Hindlimb muscle (tissue), 1 donor: ENCODE results near the gene NEK7. TPM values are rescaled to one million over a fixed set of nuclear protein-coding genes. Genes with fewer than 3 reads are reported as not detected.
A peak's percentile ranks its signal among the peaks of the same experiment; 100 is the strongest.
"Not testable (repeated sequence)": the region's sequence is repeated elsewhere in the genome, so short reads cannot be mapped to it uniquely, and the experiment has no call there.

ENCODE experiments used
- DNase-seq: peaks from one replicate; pipeline ENCODE4 v3.0.0-alpha.2; 2013
- polyA plus RNA-seq: library from polyadenylated mRNA; unstranded; fragments of 120-200 nt; gene quantifications from one replicate; pipeline ENCODE4 v1.2.1, GENCODE V29; 2013; ENCODE audit not compliant: insufficient read length

NEK7 gene
- polyA plus RNA-seq, 1 donor = 37.2 TPM

DNA sequence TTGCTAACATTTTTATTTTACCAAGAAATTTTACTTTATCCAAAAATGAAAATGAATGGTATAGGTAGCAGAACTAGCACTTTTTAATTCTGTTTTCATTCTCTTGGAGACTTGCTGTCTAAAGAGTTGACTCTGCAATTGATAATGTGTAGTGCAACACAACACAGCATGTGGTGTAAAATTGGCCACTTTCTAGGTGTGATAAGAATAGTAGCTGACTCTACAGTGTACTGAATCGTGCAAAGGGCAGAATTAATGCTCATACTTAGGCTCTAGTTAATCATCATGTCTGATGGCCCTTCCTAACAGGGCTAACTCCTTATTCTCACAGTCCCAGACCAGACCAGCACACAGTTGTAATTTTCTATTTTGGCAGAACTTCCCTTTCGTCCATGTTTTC, 140.5 kb downstream of the NEK7 start:
- DNase-seq = no peak

- DNase-seq = no peak
Measured at GRCh38 chr1:198298640-198299039, 141.8 kb downstream of the NEK7 start.

DNA sequence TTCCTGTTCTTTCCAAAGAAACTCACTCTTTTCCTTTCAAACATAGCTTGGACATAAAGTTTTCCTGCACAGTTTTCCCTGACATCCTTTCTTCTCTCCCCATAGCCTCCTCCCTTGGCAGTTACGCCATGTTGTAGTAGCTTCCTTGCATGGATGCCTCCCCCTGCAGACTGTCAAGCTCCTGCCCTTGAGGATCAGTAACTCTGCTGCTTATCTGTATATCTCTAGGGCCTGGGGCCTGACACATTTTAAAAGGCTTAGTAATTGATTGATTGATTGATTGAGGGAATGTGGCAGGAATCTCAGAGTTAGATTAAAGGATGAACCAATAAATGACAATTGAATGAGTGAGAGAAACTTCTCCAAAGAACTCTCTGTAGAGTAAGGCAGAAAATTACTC, 143.7 kb downstream of the NEK7 start:
- DNase-seq = no peak

DNA sequence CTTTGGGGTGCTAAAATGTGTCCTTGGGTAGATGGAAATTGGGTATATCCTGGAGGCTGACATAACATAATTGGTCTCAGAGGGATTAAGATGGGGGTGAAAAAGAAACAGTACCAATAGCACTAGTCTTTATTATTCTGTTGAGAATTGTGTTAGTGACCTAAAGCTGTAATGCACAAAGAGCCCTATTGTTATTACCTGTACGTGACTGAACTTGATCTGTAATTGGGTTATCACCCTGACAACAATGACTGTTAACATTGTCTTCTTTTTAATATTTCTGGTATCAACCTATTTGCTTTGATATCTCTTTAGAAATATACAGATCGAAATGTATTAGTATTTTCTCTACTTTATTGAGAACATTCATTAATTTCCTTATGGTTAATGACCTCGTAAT, 147.6 kb downstream of the NEK7 start:
- DNase-seq = no peak

DNA sequence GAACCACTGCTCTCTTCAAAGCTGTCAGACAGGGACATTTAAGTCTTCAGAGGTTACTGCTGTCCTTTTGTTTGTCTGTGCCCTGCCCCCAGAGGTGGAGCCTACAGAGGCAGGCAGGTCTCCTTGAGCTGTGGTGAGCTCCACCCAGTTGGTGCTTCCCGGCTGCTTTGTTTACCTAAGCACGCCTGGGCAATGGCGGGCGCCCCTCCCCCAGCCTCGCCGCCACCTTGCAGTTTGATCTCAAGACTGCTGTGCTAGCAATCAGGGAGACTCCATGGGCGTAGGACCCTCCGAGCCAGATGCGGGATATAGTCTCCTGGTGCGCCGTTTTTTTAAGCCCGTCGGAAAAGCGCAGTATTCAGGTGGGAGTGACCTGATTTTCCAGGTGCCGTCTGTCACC, 158.0 kb downstream of the NEK7 start:
- DNase-seq = not testable (repeated sequence)

DNA sequence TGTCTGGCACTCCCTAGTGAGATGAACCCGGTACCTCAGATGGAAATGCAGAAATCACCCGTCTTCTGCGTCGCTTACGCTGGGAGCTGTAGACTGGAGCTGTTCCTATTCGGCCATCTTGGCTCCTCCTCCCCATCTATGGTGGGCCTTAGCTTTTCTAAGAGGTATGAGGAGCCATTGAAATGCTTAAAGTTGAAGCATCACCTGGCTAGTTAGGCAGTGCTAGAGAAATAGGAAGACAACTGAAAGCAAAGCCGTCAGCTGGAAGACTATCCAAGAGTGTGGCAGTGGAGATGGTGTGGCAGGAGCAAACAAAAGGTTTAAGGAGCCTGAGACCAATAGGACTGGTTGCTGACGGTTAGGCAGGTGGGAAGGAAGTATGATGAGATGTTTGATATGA, 158.5 kb downstream of the NEK7 start:
- not testable (repeated sequence) for DNase-seq

DNA sequence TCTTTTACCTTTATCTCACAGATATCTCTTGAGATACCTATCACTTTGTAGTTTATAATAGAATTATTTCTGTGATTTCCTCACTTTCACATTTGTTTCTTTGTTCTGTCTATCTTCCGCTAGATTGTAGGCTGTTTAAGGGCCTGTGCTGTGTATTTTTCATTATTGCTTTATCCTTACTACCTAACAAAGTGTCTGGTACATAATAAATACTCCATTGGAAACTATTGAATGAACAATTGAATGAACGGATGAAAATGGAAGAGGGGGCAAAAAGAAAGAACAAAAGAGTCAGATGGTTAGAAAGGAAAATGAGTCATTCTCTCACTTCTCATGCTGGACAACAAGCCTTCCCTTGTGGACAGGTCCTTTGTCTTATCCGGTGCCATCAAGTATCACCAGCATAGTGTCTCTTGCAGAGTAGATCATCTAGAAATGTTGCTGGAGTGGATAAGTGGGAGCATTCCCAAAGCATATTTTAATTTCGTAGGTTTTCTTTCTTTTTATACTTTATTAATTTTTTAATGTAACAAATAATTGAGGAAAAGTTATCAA, 159.8 kb downstream of the NEK7 start:
- DNase-seq = no peak

DNA sequence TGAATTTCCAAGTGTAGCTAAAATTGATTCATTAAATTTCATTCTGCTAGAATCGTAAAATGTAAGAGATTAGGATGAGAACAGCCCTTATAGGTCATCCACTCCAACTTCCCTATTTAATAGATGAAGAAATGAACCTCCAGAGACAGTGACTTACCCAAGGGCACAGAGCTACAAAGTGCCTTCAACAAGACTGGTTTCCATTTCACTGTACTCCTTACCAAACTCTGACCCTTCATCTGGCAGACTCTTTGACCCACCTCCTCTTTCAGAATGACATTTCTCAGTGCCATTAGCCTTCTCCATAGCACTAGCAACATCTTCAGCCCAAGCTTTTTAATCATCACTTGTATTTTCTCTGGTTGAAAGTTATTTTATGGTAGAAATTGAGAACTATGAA, 161.3 kb downstream of the NEK7 start:
- DNase-seq = no peak

GRCh38 chr1:198320759-198321158, 164.0 kb downstream of the NEK7 start:
- DNase-seq = no peak

- peak; percentile 14 for DNase-seq
Measured at GRCh38 chr1:198326232-198326631, 169.4 kb downstream of the NEK7 start.

GRCh38 chr1:198326915-198327314, 170.1 kb downstream of the NEK7 start:
- DNase-seq = no peak

GRCh38 chr1:198328458-198329032, 171.7 kb downstream of the NEK7 start:
- no peak for DNase-seq

GRCh38 chr1:198330982-198331615, 174.3 kb downstream of the NEK7 start:
- no peak for DNase-seq

- DNase-seq = no peak
Measured at GRCh38 chr1:198333744-198334143, 176.9 kb downstream of the NEK7 start.

DNA sequence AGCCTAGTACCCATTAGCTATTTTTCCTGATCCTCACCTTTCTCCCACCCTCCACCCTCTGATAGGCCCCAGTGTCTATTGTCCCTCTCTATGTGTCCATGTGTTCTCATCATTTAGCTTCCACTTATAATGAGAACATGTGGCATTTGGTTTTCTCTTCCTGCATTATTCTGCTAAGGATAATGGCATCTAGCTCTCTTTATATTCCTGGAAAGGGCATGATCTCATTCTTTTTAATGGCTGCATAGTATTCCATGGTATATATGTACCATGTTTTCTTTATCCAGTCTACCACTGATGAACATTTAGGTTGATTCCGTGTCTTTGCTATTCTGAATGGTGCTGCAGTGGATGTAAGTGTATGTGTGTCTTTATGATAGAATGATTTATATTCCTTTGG, 178.9 kb downstream of the NEK7 start:
- DNase-seq = no peak

- no peak for DNase-seq
Measured at GRCh38 chr1:198337886-198338285, 181.1 kb downstream of the NEK7 start.

DNA sequence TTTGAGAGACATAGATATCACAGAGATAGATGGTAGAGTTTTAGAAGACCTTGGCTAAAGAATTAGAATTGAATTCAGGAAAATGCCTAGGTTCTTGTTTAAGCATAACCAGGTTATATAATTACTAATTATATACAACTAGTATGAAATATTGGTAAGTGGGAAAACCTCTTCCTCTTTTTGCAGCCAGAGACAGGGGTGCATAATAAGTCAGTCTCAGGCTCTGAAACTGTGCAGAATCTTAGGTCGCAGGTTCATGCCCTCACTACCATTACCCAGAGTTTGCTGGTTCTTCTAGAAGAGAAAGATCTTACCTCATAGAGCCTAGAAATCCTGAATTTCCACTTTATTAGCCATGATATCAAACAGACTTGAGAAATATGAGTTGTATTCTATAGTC, 183.3 kb downstream of the NEK7 start:
- no peak for DNase-seq

DNA sequence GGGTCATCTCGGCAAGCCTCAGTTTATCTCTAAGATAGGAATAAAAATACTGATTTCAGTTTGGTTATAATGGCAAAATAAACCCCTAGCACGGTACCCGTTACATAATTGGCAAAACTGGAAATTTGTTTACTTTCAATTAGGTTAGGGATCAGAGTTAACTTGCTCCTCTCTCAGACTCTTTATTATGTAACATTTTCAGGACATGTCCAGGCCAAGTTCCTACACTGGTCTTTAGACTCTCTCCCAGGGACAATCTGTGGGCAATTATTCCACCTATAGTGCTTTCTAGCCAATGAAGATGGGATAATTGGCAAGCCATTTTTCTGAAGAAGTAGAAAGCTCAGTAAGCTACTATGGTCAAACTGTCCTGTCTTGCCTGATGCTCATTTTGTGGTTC, 189.4 kb downstream of the NEK7 start:
- DNase-seq = no peak

DNA sequence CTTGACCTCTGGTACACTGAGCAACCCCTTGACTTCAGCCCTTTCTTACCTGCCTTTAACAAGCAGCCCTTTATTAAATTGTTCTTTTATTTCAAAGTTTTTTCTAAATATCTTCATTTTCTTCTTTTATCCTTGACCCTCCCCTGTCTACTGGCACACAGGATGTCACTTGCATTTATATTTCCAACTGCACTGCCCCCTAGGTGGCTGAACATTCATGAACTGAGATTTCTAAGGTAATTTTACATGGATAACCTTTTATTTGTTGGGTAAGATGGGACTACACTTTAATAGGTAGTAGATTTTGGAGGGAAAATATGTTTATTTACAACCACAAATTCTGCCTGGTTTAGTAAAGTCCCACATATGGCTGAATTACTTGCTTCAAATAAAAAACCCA, 193.7 kb downstream of the NEK7 start:
- no peak for DNase-seq

DNA sequence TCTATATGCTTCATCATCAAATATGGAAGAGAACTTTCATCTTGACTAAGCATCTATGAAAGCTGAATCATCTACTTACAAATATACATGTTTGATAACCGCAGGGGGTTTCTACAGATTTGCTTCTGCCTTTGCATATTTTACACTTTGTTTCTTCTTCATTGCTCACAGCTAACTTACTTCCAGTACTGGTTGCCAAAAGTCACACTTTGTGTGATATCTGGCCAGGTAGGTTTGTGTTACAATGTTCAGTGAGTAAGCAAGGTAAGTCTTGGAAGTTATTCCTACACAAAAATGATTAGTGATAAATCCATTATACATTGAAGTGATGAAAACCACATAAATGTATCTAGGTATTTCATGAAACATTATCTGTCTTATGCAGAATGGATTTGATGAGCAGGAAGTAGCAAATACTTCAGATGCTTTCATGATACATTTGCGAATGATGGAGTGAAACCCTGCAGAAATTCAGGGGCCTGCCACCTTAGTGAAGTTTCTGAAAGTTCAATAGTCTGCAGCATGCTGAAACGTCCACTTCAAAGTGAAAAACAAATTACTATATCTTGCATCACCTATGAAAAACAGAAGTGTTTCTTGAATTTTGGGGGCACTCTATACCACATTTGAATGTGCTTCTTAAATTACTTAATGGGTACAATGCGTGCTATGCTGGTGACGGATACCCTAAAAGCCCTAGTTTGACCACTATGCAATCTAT, 196.3 kb downstream of the NEK7 start:
- no peak for DNase-seq

DNA sequence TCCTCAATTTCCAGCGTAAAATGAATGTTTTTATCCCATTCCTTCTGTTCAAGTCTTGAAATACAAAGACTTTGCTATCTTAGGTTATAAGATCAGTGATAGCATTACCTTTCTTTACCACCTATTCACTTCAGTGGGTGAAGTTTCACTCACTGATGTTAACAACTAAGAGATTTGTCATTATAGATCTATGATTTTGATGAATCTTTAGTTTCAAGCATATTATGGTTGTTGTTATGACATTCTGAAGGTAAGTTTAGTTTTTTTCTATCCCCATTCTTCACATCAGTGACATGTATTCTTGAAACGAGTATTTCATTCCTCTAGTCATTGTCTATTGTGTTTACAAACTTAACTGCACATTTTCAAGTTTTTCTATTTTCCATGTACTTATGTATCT, 201.1 kb downstream of the NEK7 start:
- no peak for DNase-seq

- no peak for DNase-seq
Measured at GRCh38 chr1:198359024-198359653, 202.3 kb downstream of the NEK7 start.

DNA sequence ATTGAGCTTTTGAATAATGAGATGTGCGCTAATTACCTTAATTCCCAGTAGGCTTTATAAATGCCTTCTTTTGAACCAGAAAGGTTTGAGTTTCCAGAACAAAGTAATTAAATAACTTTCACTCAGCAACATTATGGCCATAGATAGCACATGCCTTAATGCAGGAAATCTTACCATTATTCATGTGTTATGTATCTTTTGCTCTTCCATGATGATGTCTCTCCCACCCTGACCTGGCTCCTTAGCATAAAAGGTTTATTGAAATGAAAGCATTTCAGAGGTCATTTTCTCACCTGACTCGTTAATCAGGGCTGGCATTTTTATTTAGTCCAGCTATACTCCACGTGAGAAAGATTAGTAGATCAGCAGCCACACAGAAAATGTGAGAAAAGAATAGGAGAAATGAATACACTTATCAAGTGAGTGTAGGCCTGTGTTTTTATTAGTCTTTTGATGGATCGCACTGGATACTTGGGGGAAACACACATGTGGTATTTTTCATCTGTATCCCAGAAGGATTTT, 203.5 kb downstream of the NEK7 start:
- no peak for DNase-seq
